ENCODE results near the gene CHL1.

DNA sequence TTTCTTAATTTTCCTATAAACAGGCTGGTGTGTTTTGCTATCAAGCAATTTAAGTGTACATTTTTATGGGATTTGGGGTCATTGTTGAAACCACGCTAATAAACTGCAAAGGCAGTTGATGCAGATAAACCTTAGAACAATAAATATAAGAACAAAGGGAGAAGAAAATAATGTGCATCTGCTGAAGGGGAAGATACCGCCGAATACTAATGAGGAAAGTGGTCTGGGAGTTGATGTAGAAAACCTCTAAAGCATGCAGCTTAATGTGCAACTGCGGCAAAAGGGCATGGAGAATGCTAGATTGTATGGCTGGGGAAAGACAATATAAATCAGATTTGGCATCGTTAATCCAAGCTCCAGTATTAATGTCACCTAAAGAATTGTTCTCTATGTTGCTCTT, 29.8 kb upstream of the CHL1 start:
- TF ChIP-seq, protein P1, sequence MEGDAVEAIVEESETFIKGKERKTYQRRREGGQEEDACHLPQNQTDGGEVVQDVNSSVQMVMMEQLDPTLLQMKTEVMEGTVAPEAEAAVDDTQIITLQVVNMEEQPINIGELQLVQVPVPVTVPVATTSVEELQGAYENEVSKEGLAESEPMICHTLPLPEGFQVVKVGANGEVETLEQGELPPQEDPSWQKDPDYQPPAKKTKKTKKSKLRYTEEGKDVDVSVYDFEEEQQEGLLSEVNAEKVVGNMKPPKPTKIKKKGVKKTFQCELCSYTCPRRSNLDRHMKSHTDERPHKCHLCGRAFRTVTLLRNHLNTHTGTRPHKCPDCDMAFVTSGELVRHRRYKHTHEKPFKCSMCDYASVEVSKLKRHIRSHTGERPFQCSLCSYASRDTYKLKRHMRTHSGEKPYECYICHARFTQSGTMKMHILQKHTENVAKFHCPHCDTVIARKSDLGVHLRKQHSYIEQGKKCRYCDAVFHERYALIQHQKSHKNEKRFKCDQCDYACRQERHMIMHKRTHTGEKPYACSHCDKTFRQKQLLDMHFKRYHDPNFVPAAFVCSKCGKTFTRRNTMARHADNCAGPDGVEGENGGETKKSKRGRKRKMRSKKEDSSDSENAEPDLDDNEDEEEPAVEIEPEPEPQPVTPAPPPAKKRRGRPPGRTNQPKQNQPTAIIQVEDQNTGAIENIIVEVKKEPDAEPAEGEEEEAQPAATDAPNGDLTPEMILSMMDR (IDR thresholded peaks at IDR 0.05), result no peak
- TF ChIP-seq POLR2A (IDR thresholded peaks at IDR 0.05), result no peak

All from Peyer's patch (tissue), 4 donors.